H1 (cell line): ENCODE results near the gene SLC25A15. TPM values are rescaled to one million over a fixed set of nuclear protein-coding genes. Genes with fewer than 3 reads are reported as not detected.

Experiments used
- CTCF ChIA-PET: fragments of 300-600 bp; sonication (Branson Sonifier 250); formaldehyde crosslinking; loops from one replicate; lab custom pipeline; 2021; ENCODE audit not compliant: partially characterized antibody; lab: Charles Lee
- POLR2A ChIA-PET: fragments of 300-600 bp; sonication (Branson Sonifier 250); formaldehyde crosslinking; loops from one replicate; lab custom pipeline; 2021; ENCODE audit warnings: inconsistent platforms; ENCODE audit not compliant: partially characterized antibody; lab: Charles Lee
- DNase-seq, 2 experiments: peaks; one replicate each; pipeline versions ENCODE4 v3.0.0 to v3.0.0-alpha.2; 2010 to 2022; ENCODE audit warnings: low spot score in 2 of 2, low read depth in 1 of 2, mixed read lengths in 1 of 2
- FAIRE-seq: peaks from 2 replicates; lab custom pipeline; 2011; peaks lifted over from hg19 to GRCh38; lab: Jason Lieb, UNC
- H2AFZ ChIP-seq: 2 replicates; pipeline ENCODE4 v1.8.1; 2012; ENCODE audit warnings: low read length, inconsistent platforms
- H2AK5ac ChIP-seq: 2 replicates; pipeline ENCODE4 v1.6.1; 2013; ENCODE audit warnings: low read depth, low read length
- H2BK120ac ChIP-seq: replicated peaks from 2 replicates; pipeline ENCODE3; 2013; ENCODE audit warnings: low read depth, low read length, inconsistent platforms
- H2BK12ac ChIP-seq: 2 replicates; pipeline ENCODE4 v1.6.1; 2013; ENCODE audit warnings: low read depth, low read length
- H2BK15ac ChIP-seq: 2 replicates; pipeline ENCODE4 v1.6.1; 2013; ENCODE audit warnings: low read length
- H2BK20ac ChIP-seq: 2 replicates; pipeline ENCODE4 v1.6.1; 2013; ENCODE audit warnings: low read length
- H2BK5ac ChIP-seq: 2 replicates; pipeline ENCODE4 v1.6.1; 2013; ENCODE audit warnings: low read depth, low read length
- H3K14ac ChIP-seq: 2 replicates; pipeline ENCODE4 v1.6.1; 2013; ENCODE audit warnings: inconsistent platforms; ENCODE audit not compliant: insufficient read length
- H3K18ac ChIP-seq: 2 replicates; pipeline ENCODE4 v1.6.1; 2013; ENCODE audit warnings: low read length; ENCODE audit errors: extremely low read depth
- H3K23ac ChIP-seq: 2 replicates; pipeline ENCODE4 v1.6.1; 2013; ENCODE audit warnings: inconsistent platforms; ENCODE audit not compliant: insufficient read length
- H3K23me2 ChIP-seq: 2 replicates; pipeline ENCODE4 v1.6.1; 2013; ENCODE audit warnings: low read depth, low read length
- H3K27ac ChIP-seq: 2 replicates; pipeline ENCODE4 v1.6.1; 2011; ENCODE audit warnings: low read depth, low read length, inconsistent platforms
- H3K27me3 ChIP-seq, 4 experiments: replicated peaks in 1 of 4; 1 replicate in 1 of 4; 2 replicates in 3 of 4; pipeline versions ENCODE4 v1.6.1 to v1.8.1; 2011 to 2013; ENCODE audit warnings: low read length in 3 of 4, mild to moderate bottlenecking in 3 of 4, inconsistent platforms in 2 of 4, mixed read lengths in 2 of 4, moderate library complexity in 1 of 4; ENCODE audit not compliant: control insufficient read depth in 3 of 4, insufficient read depth in 3 of 4; ENCODE audit errors: extremely low read depth in 1 of 4
- H3K36me3 ChIP-seq, 4 experiments: 2 replicates each; pipeline versions ENCODE4 v1.6.1 to v1.8.1; 2011 to 2013; ENCODE audit warnings: mild to moderate bottlenecking in 4 of 4, low read length in 3 of 4, moderate library complexity in 2 of 4, control low read depth in 1 of 4, inconsistent platforms in 1 of 4; ENCODE audit not compliant: insufficient read depth in 4 of 4, control insufficient read depth in 2 of 4
- H3K4ac ChIP-seq: replicated peaks from 2 replicates; pipeline ENCODE3; 2013; ENCODE audit warnings: low read length, low read depth, mixed read lengths, inconsistent platforms; ENCODE audit not compliant: insufficient read length
- H3K4me1 ChIP-seq, 4 experiments: replicated peaks in 1 of 4; 1 replicate in 1 of 4; 2 replicates in 3 of 4; pipeline versions ENCODE4 v1.6.1 to v1.8.1; 2011 to 2013; ENCODE audit warnings: low read length in 3 of 4, inconsistent platforms in 2 of 4, mixed read lengths in 1 of 4; ENCODE audit not compliant: insufficient read depth in 4 of 4, control insufficient read depth in 3 of 4
- H3K4me2 ChIP-seq, 2 experiments: 2 replicates each; pipeline versions ENCODE4 v1.6.1 to v1.8.1; 2011 to 2013; ENCODE audit warnings: low read depth in 2 of 2, low read length in 2 of 2, control low read depth in 1 of 2, inconsistent platforms in 1 of 2, mild to moderate bottlenecking in 1 of 2; ENCODE audit not compliant: insufficient read depth in 1 of 2
- H3K4me3 ChIP-seq, 4 experiments: fragments of 200-600, 300-600 bp in 1 of 4; sonication (generic), shearing (Covaris generic), sonication (Bioruptor Twin) in 1 of 4; 2 replicates each; pipeline versions ENCODE4 v1.5.1 to v1.8.1; 2011 to 2016; ENCODE audit warnings: low read length in 4 of 4, low read depth in 3 of 4, control low read depth in 2 of 4, inconsistent platforms in 2 of 4, mild to moderate bottlenecking in 2 of 4, mixed read lengths in 1 of 4, moderate library complexity in 1 of 4; ENCODE audit not compliant: insufficient read depth in 2 of 4; ENCODE audit errors: extremely low read depth in 1 of 4
- H3K56ac ChIP-seq: replicated peaks from 2 replicates; pipeline ENCODE3; 2013; ENCODE audit warnings: low read depth, mild to moderate bottlenecking, mixed read lengths, low read length, inconsistent platforms; ENCODE audit not compliant: insufficient read length
- H3K79me1 ChIP-seq: 2 replicates; pipeline ENCODE4 v1.6.1; 2013; ENCODE audit warnings: low read depth, low read length, control low read depth
- H3K79me2 ChIP-seq, 2 experiments: 2 replicates each; pipeline versions ENCODE4 v1.6.1 to v1.8.1; 2012 to 2013; ENCODE audit warnings: low read length in 2 of 2, mild to moderate bottlenecking in 2 of 2, inconsistent platforms in 1 of 2; ENCODE audit not compliant: insufficient read depth in 2 of 2, control insufficient read depth in 1 of 2
- H3K9ac ChIP-seq, 4 experiments: replicated peaks in 1 of 4; 1 replicate in 1 of 4; 2 replicates in 3 of 4; pipeline versions ENCODE4 v1.6.1 to v1.8.1; 2011 to 2013; ENCODE audit warnings: low read depth in 3 of 4, low read length in 3 of 4, control low read depth in 2 of 4, mild to moderate bottlenecking in 2 of 4, moderate library complexity in 2 of 4, inconsistent platforms in 1 of 4; ENCODE audit errors: extremely low read depth in 1 of 4
- H3K9me3 ChIP-seq, 2 experiments: 2 replicates each; pipeline versions ENCODE4 v1.6.1 to v1.8.1; 2012 to 2013; ENCODE audit warnings: mild to moderate bottlenecking in 2 of 2, moderate library complexity in 2 of 2, control low read depth in 1 of 2, inconsistent platforms in 1 of 2, low read depth in 1 of 2, low read length in 1 of 2, mixed read lengths in 1 of 2; ENCODE audit not compliant: insufficient read depth in 2 of 2
- H4K20me1 ChIP-seq, 2 experiments: replicated peaks in 1 of 2; 2 replicates each; pipeline versions ENCODE3 to v1.8.1; 2011 to 2013; ENCODE audit warnings: inconsistent platforms in 2 of 2, low read length in 2 of 2, mild to moderate bottlenecking in 1 of 2; ENCODE audit not compliant: insufficient read depth in 2 of 2, control insufficient read depth in 1 of 2
- H4K5ac ChIP-seq: 2 replicates; pipeline ENCODE4 v1.6.1; 2013; ENCODE audit warnings: low read length, low read depth, mixed read lengths, inconsistent platforms; ENCODE audit not compliant: insufficient read length
- H4K8ac ChIP-seq: 2 replicates; pipeline ENCODE4 v1.8.0; 2013; ENCODE audit warnings: mild to moderate bottlenecking, moderate library complexity, low read length, inconsistent platforms; ENCODE audit not compliant: insufficient read depth; ENCODE audit errors: extremely low read depth
- H4K91ac ChIP-seq: replicated peaks from 2 replicates; pipeline ENCODE3; 2013; ENCODE audit warnings: low read length, mixed read lengths, inconsistent platforms; ENCODE audit not compliant: insufficient read length
- EGR1 ChIP-seq: IDR thresholded peaks from 2 replicates; pipeline ENCODE4 v1.6.1; 2011; ENCODE audit warnings: low read depth, low read length, borderline replicate concordance
- HDAC2 ChIP-seq, 2 experiments: fragments of 300-600 bp in 1 of 2; sonication (generic) in 1 of 2; IDR thresholded peaks; 2 replicates each; pipeline ENCODE4 v1.6.1; 2011 to 2012; ENCODE audit warnings: low read depth in 2 of 2, low read length in 2 of 2, mild to moderate bottlenecking in 2 of 2, moderate library complexity in 2 of 2, borderline replicate concordance in 1 of 2, inconsistent platforms in 1 of 2
- KDM4A ChIP-seq: IDR thresholded peaks from one replicate; pipeline ENCODE4 v1.7.1; 2012; ENCODE audit warnings: low read depth, mild to moderate bottlenecking, moderate library complexity, low read length, inconsistent platforms; ENCODE audit not compliant: severe bottlenecking
- RAD21 ChIP-seq, 2 experiments: IDR thresholded peaks in 1 of 2; conservative IDR thresholded peaks in 1 of 2; 2 replicates each; pipeline ENCODE4 v1.6.1; 2011; ENCODE audit warnings: low read depth in 2 of 2, low read length in 2 of 2, improper control_type of control experiment in 1 of 2, inconsistent platforms in 1 of 2, mild to moderate bottlenecking in 1 of 2, moderate library complexity in 1 of 2
- SIRT6 ChIP-seq: IDR thresholded peaks from one replicate; pipeline ENCODE4 v1.7.1; 2012; ENCODE audit warnings: low read length, inconsistent platforms
- TAF7 ChIP-seq: optimal IDR thresholded peaks from 2 replicates; pipeline ENCODE3; 2011; ENCODE audit warnings: low read depth, mild to moderate bottlenecking, inconsistent platforms, low read length, moderate library complexity, borderline replicate concordance
- TBP ChIP-seq: IDR thresholded peaks from 2 replicates; pipeline ENCODE4 v1.6.1; 2011; ENCODE audit warnings: low read depth, low read length, improper control_type of control experiment
- WGBS, 2 experiments: shearing (Covaris generic) in 1 of 2; methylation state at CpG; one replicate each; pipeline versions ENCODE4 v1.1.6 to v1.1.7; 2013 to 2015; ENCODE audit warnings: low lambda C conversion rate in 2 of 2, mixed read lengths in 2 of 2, inconsistent platforms in 1 of 2, low coverage in 1 of 2, missing lambda C conversion rate in 1 of 2; ENCODE audit not compliant: insufficient replicate concordance in 2 of 2, insufficient coverage in 1 of 2, insufficient read length in 1 of 2; ENCODE audit errors: extremely low coverage in 1 of 2, missing lambda C conversion rate in 1 of 2; 5-methylcytosine and 5-hydroxymethylcytosine counted together
- polyA plus RNA-seq, 7 experiments: library from polyadenylated mRNA; depleted of rRNA in 3 of 7; stranded (reverse) in 5 of 7; unstranded in 2 of 7; fragments of >200 nt in 5 of 7; fragments of 200-250 nt in 2 of 7; gene quantifications; 1 replicate in 5 of 7; 2 replicates in 1 of 7; 4 replicates in 1 of 7; pipeline versions ENCODE4 v1.2.1 to v1.2.3, GENCODE V29; 2011 to 2013; ENCODE audit warnings: missing spikeins in 2 of 7, mixed read lengths in 2 of 7
- total RNA-seq: library from RNA; stranded (reverse); fragmentation: NEBNext Ultra II Directional; extraction: Animal tissue kit (Norgen Biotek cat#: 25700); gene quantifications from 2 replicates; pipeline ENCODE4 v1.2.1, GENCODE V29; 2021

Gene SLC25A15
- total and polyA plus RNA-seq, 2 of the 8 experiments (the other 6 are each of a cell fraction or from before 2014, with no cell fraction given) = 12.4 to 23.4 TPM

- Histone ChIP-seq H3K79me1 (peaks cover 3% of the 10 kb centered on the region; the same call in 1 of the 2 replicates), H3K4me1 (peaks cover 0 to 6% (median 0%) of the 10 kb centered on the region in 4 experiments; a peak in 2 of 7 replicates), H3K23me2 (no peaks in the 10 kb centered on the region), H2BK12ac (no peak overlapping the region), H3K23ac (no peak overlapping the region), H3K9ac (no peak overlapping the region), H3K27me3 (no peaks in the 10 kb centered on the region), H4K8ac (no peak overlapping the region), H3K27ac (no peak overlapping the region), H2AK5ac (no peak overlapping the region), H3K4me2 (no peak overlapping the region), H3K18ac (no peak overlapping the region), H3K36me3 (peaks cover 0 to 34% (median 7%) of the 10 kb centered on the region in 4 experiments; a peak in 4 of 8 replicates), H2BK20ac (no peak overlapping the region), H2BK15ac (no peak overlapping the region), H3K79me2 (no peaks in the 10 kb centered on the region), H3K14ac (no peak overlapping the region), H4K20me1 (peaks cover 1% of the 10 kb centered on the region in 2 experiments), H2AFZ (no peak overlapping the region), H4K91ac (no peak overlapping the region), H3K56ac (no peak overlapping the region), H4K5ac (no peak overlapping the region), H3K9me3 (no peaks in the 10 kb centered on the region), H3K4me3 (no peak overlapping the region), H2BK5ac (no peak overlapping the region), H3K4ac (no peak overlapping the region), H2BK120ac (no peak overlapping the region)
- ChIA-PET CTCF (interaction anchor here (1.4 to 1.9 kb wide), 2 partner anchors 17 to 19 kb away, joined by 4 to 6 read pairs; no protein-coding TSS in a partner anchor), POLR2A (no interaction called here)
- WGBS, 2 experiments = 83% methylated on average over 6 of the region's 6 CpGs; no CpG with 5 or more reads in 1 of the 2 experiments
- TF ChIP-seq TAF7 = no peak
- TF ChIP-seq EGR1 = no peak
- TF ChIP-seq KDM4A = no peak
- TF ChIP-seq SIRT6 = no peak
- no peak for TF ChIP-seq HDAC2 (IDR thresholded peaks at IDR 0.05; ENCODE audit: borderline replicate concordance in 1 of 2, low read depth in 2 of 2, low read length in 2 of 2)
- TF ChIP-seq RAD21 (IDR thresholded peaks at IDR 0.05 in 1 of 2, conservative IDR thresholded peaks at IDR 0.05 in 1 of 2; ENCODE audit: low read depth in 2 of 2, low read length in 2 of 2) = no peak
- no peak for TF ChIP-seq TBP
- no peak for FAIRE-seq
- no peak for DNase-seq
Measured at GRCh38 chr13:40796649-40797048, 7.2 kb downstream of the SLC25A15 start.
